HepG2 (cell line): ENCODE results near the gene ATP2A3. TPM values are rescaled to one million over a fixed set of nuclear protein-coding genes. Genes with fewer than 3 reads are reported as not detected.

Experiments
- ATAC-seq: fragments of 200-7000 bp; cut with Tn5 transposase; 3 replicates; pipeline ENCODE4 v1.9.1; 2020; ENCODE audit warnings: mild to moderate bottlenecking, moderate library complexity
- BruUV-seq: library from RNA; stranded (reverse); fragments of 400-500 nt; replicated peaks from 2 replicates; lab custom pipeline; 2021; lab: Mats Ljungman, UMichigan
- CTCF ChIA-PET: fragments of 300-600 bp; formaldehyde crosslinking; extraction: SDS; loops from one replicate; lab custom pipeline; 2021; ENCODE audit warnings: low total read pairs, inconsistent platforms, low intra/inter-chr PET ratio; lab: Yijun Ruan, JAX
- POLR2A ChIA-PET: fragments of 350-600 bp; sonication (Branson Sonifier 250); formaldehyde crosslinking; loops from one replicate; lab custom pipeline; 2020; ENCODE audit warnings: antibody characterized with exemption, inconsistent platforms; lab: Yijun Ruan, JAX
- DNase-seq: peaks from one replicate; pipeline ENCODE4 v3.0.0-alpha.2; 2015; ENCODE audit warnings: low spot score
- FAIRE-seq: peaks from 3 replicates; lab custom pipeline; 2011; peaks lifted over from hg19 to GRCh38; lab: Jason Lieb, UNC
- H2AFZ ChIP-seq: one replicate; pipeline ENCODE4 v1.6.1; 2011; ENCODE audit warnings: low read length, inconsistent platforms
- H3K27ac ChIP-seq: fragments of 300-600 bp; 3 replicates; pipeline ENCODE4 v1.8.0; 2011; ENCODE audit warnings: mixed run types, mild to moderate bottlenecking, mixed read lengths, low read length, inconsistent platforms; ENCODE audit not compliant: insufficient read depth; ENCODE audit errors: extremely low read length
- H3K27me3 ChIP-seq, 2 experiments: fragments of 200-600 bp in 1 of 2; 2 replicates in 1 of 2; 3 replicates in 1 of 2; pipeline versions ENCODE4 v1.6.0 to v1.8.0; 2011; ENCODE audit warnings: low read length in 2 of 2, mild to moderate bottlenecking in 2 of 2, moderate library complexity in 2 of 2, inconsistent platforms in 1 of 2; ENCODE audit not compliant: insufficient read depth in 2 of 2, control insufficient read depth in 1 of 2
- H3K36me3 ChIP-seq, 2 experiments: fragments of 200-600 bp in 1 of 2; replicated peaks in 1 of 2; 2 replicates in 1 of 2; 3 replicates in 1 of 2; pipeline versions ENCODE4 v1.5.1 to v1.8.0; 2011; ENCODE audit warnings: low read length in 2 of 2, inconsistent platforms in 1 of 2; ENCODE audit not compliant: insufficient read depth in 2 of 2, control insufficient read depth in 1 of 2
- H3K4me1 ChIP-seq: 2 replicates; pipeline ENCODE4 v1.5.1; 2012; ENCODE audit warnings: low read length, inconsistent platforms; ENCODE audit not compliant: insufficient read depth
- H3K4me2 ChIP-seq: 2 replicates; pipeline ENCODE4 v1.6.0; 2011; ENCODE audit warnings: low read depth, low read length, inconsistent platforms
- H3K4me3 ChIP-seq, 3 experiments: fragments of 200-600 bp in 1 of 3; sonication (generic), shearing (Covaris generic) in 1 of 3; replicated peaks in 1 of 3; 2 replicates each; pipeline ENCODE4 v1.5.1; 2011 to 2016; ENCODE audit warnings: low read length in 3 of 3, inconsistent platforms in 2 of 3, low read depth in 2 of 3, mild to moderate bottlenecking in 2 of 3, control low read depth in 1 of 3, mixed read lengths in 1 of 3; ENCODE audit not compliant: insufficient read depth in 1 of 3
- H3K79me2 ChIP-seq: one replicate; pipeline ENCODE4 v1.6.1; 2011; ENCODE audit warnings: low read length, inconsistent platforms; ENCODE audit not compliant: insufficient read depth
- H3K9ac ChIP-seq: 2 replicates; pipeline ENCODE4 v1.6.0; 2011; ENCODE audit warnings: mild to moderate bottlenecking, low read depth, low read length, inconsistent platforms; ENCODE audit not compliant: insufficient read depth
- H3K9me3 ChIP-seq: 2 replicates; pipeline ENCODE4 v1.5.1; 2012; ENCODE audit warnings: mild to moderate bottlenecking, low read length
- H4K20me1 ChIP-seq: 2 replicates; pipeline ENCODE4 v1.6.0; 2011; ENCODE audit warnings: inconsistent platforms, mild to moderate bottlenecking, low read length, moderate library complexity; ENCODE audit not compliant: insufficient read depth
- EED ChIP-seq: sonication (generic); formaldehyde crosslinking; IDR thresholded peaks from 2 replicates; pipeline ENCODE4 v1.5.0; 2020; ENCODE audit warnings: mild to moderate bottlenecking, missing genetic modification reagents
- HCFC1 ChIP-seq: fragments of 150-350 bp; IDR thresholded peaks from 2 replicates; pipeline ENCODE4 v1.6.1; 2014; ENCODE audit warnings: low read depth, low read length
- NFRKB ChIP-seq: fragments of 450-650 bp; IDR thresholded peaks from 2 replicates; pipeline ENCODE4 v1.6.1; 2017
- NR2F1 ChIP-seq, 2 experiments: fragments of 450-650 bp in 1 of 2; formaldehyde crosslinking in 1 of 2; IDR thresholded peaks; 2 replicates each; pipeline versions ENCODE4 v1.5.0 to v1.6.1; 2016 to 2020; ENCODE audit warnings: mild to moderate bottlenecking in 1 of 2, missing compliant biosample characterization in 1 of 2, missing genetic modification reagents in 1 of 2, moderate library complexity in 1 of 2
- ZBTB21 ChIP-seq: sonication (generic); formaldehyde crosslinking; IDR thresholded peaks from 2 replicates; pipeline ENCODE4 v1.4.0; 2020; ENCODE audit warnings: missing genetic modification reagents
- ZNF317 ChIP-seq: sonication (generic); formaldehyde crosslinking; IDR thresholded peaks from 2 replicates; pipeline ENCODE4 v1.5.0; 2020; ENCODE audit warnings: mild to moderate bottlenecking, missing genetic modification reagents
- ZNF382 ChIP-seq: sonication (generic); formaldehyde crosslinking; IDR thresholded peaks from 2 replicates; pipeline ENCODE4 v1.5.0; 2020; ENCODE audit warnings: missing genetic modification reagents, mild to moderate bottlenecking, borderline replicate concordance
- ZNF484 ChIP-seq: sonication (generic); formaldehyde crosslinking; IDR thresholded peaks from 2 replicates; pipeline ENCODE4 v1.5.1; 2020; ENCODE audit warnings: mild to moderate bottlenecking, low read depth, missing genetic modification reagents, borderline replicate concordance
- ZNF556 ChIP-seq: sonication (generic); formaldehyde crosslinking; IDR thresholded peaks from 2 replicates; pipeline ENCODE4 v1.4.0; 2020; ENCODE audit warnings: mild to moderate bottlenecking, missing genetic modification reagents, borderline replicate concordance
- ZNF572 ChIP-seq: sonication (generic); formaldehyde crosslinking; IDR thresholded peaks from 2 replicates; pipeline ENCODE4 v1.5.1; 2020; ENCODE audit warnings: mild to moderate bottlenecking, missing genetic modification reagents
- WGBS: methylation state at CpG from one replicate; pipeline ENCODE4 v1.1.6; 2017; ENCODE audit warnings: low lambda C conversion rate; 5-methylcytosine and 5-hydroxymethylcytosine counted together
- in situ Hi-C: cut with HindIII; loops from 2 replicates; pipeline ENCODE4 v1.10.0; 2017; ENCODE audit warnings: low pct_unique_long_range_greater_than_20kb; ENCODE audit not compliant: extremely low pct_ligation_motif_present
- intact Hi-C: fragments of 100-400 bp; cut with micrococcal nuclease; formaldehyde crosslinking; loops from one replicate; pipeline ENCODE4 v1.10.0; 2022; ENCODE audit not compliant: unreplicated experiment
- polyA plus RNA-seq, 8 experiments: library from polyadenylated mRNA; depleted of rRNA in 3 of 8; stranded (reverse) in 7 of 8; unstranded in 1 of 8; fragments of >200 nt; fragmentation: Illumina TruSeq in 4 of 8; extraction: Trizol in 4 of 8; gene quantifications; 2 replicates each; pipeline versions ENCODE4 v1.2.1 to v1.2.3, GENCODE V29; 2011 to 2016; ENCODE audit warnings: low read depth in 4 of 8, missing spikeins in 1 of 8, mixed read lengths in 1 of 8; ENCODE audit not compliant: insufficient read depth in 1 of 8
- total RNA-seq, 5 experiments: library from RNA; depleted of rRNA; stranded (reverse); fragments of >200 nt; fragmentation: Illumina TruSeq; extraction: Trizol; gene quantifications; 2 replicates each; pipeline ENCODE4 v1.2.3, GENCODE V29; 2016; ENCODE audit warnings: low read depth in 1 of 5
- TF ChIP-seq, protein P1 (sequence below): sonication (generic); formaldehyde crosslinking; IDR thresholded peaks from 2 replicates; pipeline ENCODE4 v1.5.0; 2020; ENCODE audit warnings: missing genetic modification reagents
- TF ChIP-seq, protein P2 (sequence below): sonication (generic); formaldehyde crosslinking; IDR thresholded peaks from 2 replicates; pipeline ENCODE4 v1.4.0; 2020; ENCODE audit warnings: missing genetic modification reagents, borderline replicate concordance
- TF ChIP-seq, protein P3 (sequence below): sonication (generic); formaldehyde crosslinking; IDR thresholded peaks from 2 replicates; pipeline ENCODE4 v1.5.0; 2020; ENCODE audit warnings: mild to moderate bottlenecking, missing genetic modification reagents, borderline replicate concordance
- TF ChIP-seq, protein P4 (sequence below): conservative IDR thresholded peaks from 2 replicates; pipeline ENCODE4 v1.6.1; 2018; ENCODE audit warnings: missing genetic modification reagents
- TF ChIP-seq, protein P5 (sequence below): fragments of 450-650 bp; IDR thresholded peaks from 2 replicates; pipeline ENCODE4 v1.6.1; 2016

ATP2A3 gene
- total and polyA plus RNA-seq, 2 of the 13 experiments (the other 11 are each of a cell fraction or from before 2014, with no cell fraction given): 0.07 TPM; not detected in 1

DNA sequence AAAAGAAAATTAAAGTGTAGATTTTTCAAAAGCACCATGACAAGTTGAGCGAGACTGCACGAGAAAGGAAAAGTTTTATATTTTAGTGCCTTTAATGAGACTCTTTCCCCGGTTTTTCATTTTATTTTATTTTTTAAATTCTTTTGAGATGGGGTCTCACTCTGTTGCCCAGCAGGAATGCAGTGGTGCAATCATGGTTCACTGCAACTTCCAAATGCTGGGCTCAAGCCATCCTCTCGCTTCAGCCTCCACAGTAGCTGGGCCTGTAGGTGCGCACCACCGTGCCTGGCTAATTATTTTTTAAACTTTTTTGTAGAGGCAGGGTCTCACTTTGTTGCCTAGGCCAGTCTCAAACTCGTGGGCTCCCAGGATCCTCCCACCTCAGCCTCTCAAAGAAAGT, 5.7 kb upstream of the ATP2A3 start:
- BruUV-seq: no TSS peak
- no peak for DNase-seq
- H3K4me1 ChIP-seq: peaks cover 16% of the 10 kb centered on the region
- no peak overlapping the region for H3K27ac ChIP-seq
- intact Hi-C loops: no loop called here
- H3K4me3 ChIP-seq: no peak overlapping the region
- H3K9me3 ChIP-seq: peaks cover 5% of the 10 kb centered on the region
- H2AFZ ChIP-seq: no peak overlapping the region
- H3K36me3 ChIP-seq: no peaks in the 10 kb centered on the region
- peaks cover 2 to 36% of the 10 kb centered on the region in 2 experiments; a peak in 4 of 5 replicates for H3K27me3 ChIP-seq
- no peak for ATAC-seq
- no peak overlapping the region for H3K9ac ChIP-seq
- H3K4me2 ChIP-seq: no peak overlapping the region
- H4K20me1 ChIP-seq: no peaks in the 10 kb centered on the region
- 39% methylated on average over 7 of the region's 7 CpGs for WGBS
- CTCF ChIA-PET: no interaction called here
- FAIRE-seq: no peak
- TF ChIP-seq ZBTB21 (CRISPR knock-in tag) (no peak), ZNF556 (no peak), ZNF317 (CRISPR knock-in tag) (no peak), ZNF382 (CRISPR knock-in tag) (no peak), HCFC1 (no peak), ZNF484 (CRISPR knock-in tag) (no peak), ZNF572 (CRISPR knock-in tag) (no peak), EED (no peak), NFRKB (no peak), NR2F1 (CRISPR knock-in tag; IDR thresholded peaks at IDR 0.05) (no peak)
- TF ChIP-seq, protein P1, sequence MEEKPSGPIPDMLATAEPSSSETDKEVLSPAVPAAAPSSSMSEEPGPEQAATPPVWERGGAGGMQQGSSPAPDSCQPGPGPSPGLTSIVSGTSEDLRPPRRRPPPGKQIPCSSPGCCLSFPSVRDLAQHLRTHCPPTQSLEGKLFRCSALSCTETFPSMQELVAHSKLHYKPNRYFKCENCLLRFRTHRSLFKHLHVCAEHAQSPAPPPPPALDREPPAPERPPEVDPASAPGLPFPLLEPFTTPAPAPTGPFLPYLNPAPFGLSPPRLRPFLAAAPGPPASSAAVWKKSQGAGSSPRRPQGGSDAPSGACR (CRISPR knock-in tag): no peak
- TF ChIP-seq, protein P2, sequence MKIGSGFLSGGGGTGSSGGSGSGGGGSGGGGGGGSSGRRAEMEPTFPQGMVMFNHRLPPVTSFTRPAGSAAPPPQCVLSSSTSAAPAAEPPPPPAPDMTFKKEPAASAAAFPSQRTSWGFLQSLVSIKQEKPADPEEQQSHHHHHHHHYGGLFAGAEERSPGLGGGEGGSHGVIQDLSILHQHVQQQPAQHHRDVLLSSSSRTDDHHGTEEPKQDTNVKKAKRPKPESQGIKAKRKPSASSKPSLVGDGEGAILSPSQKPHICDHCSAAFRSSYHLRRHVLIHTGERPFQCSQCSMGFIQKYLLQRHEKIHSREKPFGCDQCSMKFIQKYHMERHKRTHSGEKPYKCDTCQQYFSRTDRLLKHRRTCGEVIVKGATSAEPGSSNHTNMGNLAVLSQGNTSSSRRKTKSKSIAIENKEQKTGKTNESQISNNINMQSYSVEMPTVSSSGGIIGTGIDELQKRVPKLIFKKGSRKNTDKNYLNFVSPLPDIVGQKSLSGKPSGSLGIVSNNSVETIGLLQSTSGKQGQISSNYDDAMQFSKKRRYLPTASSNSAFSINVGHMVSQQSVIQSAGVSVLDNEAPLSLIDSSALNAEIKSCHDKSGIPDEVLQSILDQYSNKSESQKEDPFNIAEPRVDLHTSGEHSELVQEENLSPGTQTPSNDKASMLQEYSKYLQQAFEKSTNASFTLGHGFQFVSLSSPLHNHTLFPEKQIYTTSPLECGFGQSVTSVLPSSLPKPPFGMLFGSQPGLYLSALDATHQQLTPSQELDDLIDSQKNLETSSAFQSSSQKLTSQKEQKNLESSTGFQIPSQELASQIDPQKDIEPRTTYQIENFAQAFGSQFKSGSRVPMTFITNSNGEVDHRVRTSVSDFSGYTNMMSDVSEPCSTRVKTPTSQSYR (CRISPR knock-in tag): no peak
- TF ChIP-seq, protein P3, sequence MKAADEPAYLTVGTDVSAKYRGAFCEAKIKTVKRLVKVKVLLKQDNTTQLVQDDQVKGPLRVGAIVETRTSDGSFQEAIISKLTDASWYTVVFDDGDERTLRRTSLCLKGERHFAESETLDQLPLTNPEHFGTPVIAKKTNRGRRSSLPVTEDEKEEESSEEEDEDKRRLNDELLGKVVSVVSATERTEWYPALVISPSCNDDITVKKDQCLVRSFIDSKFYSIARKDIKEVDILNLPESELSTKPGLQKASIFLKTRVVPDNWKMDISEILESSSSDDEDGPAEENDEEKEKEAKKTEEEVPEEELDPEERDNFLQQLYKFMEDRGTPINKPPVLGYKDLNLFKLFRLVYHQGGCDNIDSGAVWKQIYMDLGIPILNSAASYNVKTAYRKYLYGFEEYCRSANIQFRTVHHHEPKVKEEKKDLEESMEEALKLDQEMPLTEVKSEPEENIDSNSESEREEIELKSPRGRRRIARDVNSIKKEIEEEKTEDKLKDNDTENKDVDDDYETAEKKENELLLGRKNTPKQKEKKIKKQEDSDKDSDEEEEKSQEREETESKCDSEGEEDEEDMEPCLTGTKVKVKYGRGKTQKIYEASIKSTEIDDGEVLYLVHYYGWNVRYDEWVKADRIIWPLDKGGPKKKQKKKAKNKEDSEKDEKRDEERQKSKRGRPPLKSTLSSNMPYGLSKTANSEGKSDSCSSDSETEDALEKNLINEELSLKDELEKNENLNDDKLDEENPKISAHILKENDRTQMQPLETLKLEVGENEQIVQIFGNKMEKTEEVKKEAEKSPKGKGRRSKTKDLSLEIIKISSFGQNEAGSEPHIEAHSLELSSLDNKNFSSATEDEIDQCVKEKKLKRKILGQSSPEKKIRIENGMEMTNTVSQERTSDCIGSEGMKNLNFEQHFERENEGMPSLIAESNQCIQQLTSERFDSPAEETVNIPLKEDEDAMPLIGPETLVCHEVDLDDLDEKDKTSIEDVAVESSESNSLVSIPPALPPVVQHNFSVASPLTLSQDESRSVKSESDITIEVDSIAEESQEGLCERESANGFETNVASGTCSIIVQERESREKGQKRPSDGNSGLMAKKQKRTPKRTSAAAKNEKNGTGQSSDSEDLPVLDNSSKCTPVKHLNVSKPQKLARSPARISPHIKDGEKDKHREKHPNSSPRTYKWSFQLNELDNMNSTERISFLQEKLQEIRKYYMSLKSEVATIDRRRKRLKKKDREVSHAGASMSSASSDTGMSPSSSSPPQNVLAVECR (CRISPR knock-in tag): no peak
- TF ChIP-seq, protein P4, sequence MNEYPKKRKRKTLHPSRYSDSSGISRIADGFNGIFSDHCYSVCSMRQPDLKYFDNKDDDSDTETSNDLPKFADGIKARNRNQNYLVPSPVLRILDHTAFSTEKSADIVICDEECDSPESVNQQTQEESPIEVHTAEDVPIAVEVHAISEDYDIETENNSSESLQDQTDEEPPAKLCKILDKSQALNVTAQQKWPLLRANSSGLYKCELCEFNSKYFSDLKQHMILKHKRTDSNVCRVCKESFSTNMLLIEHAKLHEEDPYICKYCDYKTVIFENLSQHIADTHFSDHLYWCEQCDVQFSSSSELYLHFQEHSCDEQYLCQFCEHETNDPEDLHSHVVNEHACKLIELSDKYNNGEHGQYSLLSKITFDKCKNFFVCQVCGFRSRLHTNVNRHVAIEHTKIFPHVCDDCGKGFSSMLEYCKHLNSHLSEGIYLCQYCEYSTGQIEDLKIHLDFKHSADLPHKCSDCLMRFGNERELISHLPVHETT: no peak
- TF ChIP-seq, protein P5, sequence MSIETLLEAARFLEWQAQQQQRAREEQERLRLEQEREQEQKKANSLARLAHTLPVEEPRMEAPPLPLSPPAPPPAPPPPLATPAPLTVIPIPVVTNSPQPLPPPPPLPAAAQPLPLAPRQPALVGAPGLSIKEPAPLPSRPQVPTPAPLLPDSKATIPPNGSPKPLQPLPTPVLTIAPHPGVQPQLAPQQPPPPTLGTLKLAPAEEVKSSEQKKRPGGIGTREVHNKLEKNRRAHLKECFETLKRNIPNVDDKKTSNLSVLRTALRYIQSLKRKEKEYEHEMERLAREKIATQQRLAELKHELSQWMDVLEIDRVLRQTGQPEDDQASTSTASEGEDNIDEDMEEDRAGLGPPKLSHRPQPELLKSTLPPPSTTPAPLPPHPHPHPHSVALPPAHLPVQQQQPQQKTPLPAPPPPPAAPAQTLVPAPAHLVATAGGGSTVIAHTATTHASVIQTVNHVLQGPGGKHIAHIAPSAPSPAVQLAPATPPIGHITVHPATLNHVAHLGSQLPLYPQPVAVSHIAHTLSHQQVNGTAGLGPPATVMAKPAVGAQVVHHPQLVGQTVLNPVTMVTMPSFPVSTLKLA: no peak
- H3K79me2 ChIP-seq: no peaks in the 10 kb centered on the region
- POLR2A ChIA-PET: no interaction called here
- in situ Hi-C loops: no loop called here
